HepG2 (cell line): ENCODE data around the gene ARFGAP2. TPM values are rescaled to one million over a fixed set of nuclear protein-coding genes. Genes with fewer than 3 reads are reported as not detected.
A peak's percentile ranks its signal among the peaks of the same experiment; 100 is the strongest.

ENCODE experiments used
- ARID4A ChIP-seq: sonication (generic); formaldehyde crosslinking; IDR thresholded peaks from 2 replicates; pipeline ENCODE4 v1.5.0; 2020; ENCODE audit warnings: mild to moderate bottlenecking, missing genetic modification reagents, borderline replicate concordance
- CEBPG ChIP-seq: IDR thresholded peaks from 2 replicates; pipeline ENCODE4 v1.6.1; 2016
- KDM1A ChIP-seq: IDR thresholded peaks from 2 replicates; pipeline ENCODE4 v1.6.1; 2016; ENCODE audit warnings: missing compliant biosample characterization
- LRRFIP1 ChIP-seq: sonication (generic); formaldehyde crosslinking; conservative IDR thresholded peaks from 2 replicates; pipeline ENCODE4 v1.4.0; 2020; ENCODE audit warnings: missing genetic modification reagents
- MLX ChIP-seq: IDR thresholded peaks from 2 replicates; pipeline ENCODE4 v1.6.1; 2016
- MTA3 ChIP-seq: sonication (generic); formaldehyde crosslinking; IDR thresholded peaks from 2 replicates; pipeline ENCODE4 v1.4.0; 2020; ENCODE audit warnings: missing genetic modification reagents
- MXD4 ChIP-seq: IDR thresholded peaks from 2 replicates; pipeline ENCODE4 v1.6.1; 2016; ENCODE audit warnings: mild to moderate bottlenecking, missing biosample characterization, missing genetic modification reagents
- NFE2L1 ChIP-seq: sonication (generic); formaldehyde crosslinking; IDR thresholded peaks from 2 replicates; pipeline ENCODE4 v1.4.0; 2020; ENCODE audit warnings: missing genetic modification reagents, mild to moderate bottlenecking, borderline replicate concordance
- NR0B2 ChIP-seq: sonication (generic); formaldehyde crosslinking; IDR thresholded peaks from 2 replicates; pipeline ENCODE4 v1.4.0; 2020; ENCODE audit warnings: mild to moderate bottlenecking, missing genetic modification reagents
- POGZ ChIP-seq: sonication (generic); formaldehyde crosslinking; IDR thresholded peaks from 2 replicates; pipeline ENCODE4 v1.4.0; 2020; ENCODE audit warnings: mild to moderate bottlenecking, missing genetic modification reagents
- POLR2A ChIP-seq, 2 experiments: IDR thresholded peaks; 2 replicates each; pipeline ENCODE4 v1.6.1; 2011; ENCODE audit warnings: low read depth in 2 of 2, low read length in 2 of 2, mild to moderate bottlenecking in 1 of 2, moderate library complexity in 1 of 2; ENCODE audit not compliant: insufficient read depth in 1 of 2
- PPARG ChIP-seq: conservative IDR thresholded peaks from 2 replicates; pipeline ENCODE4 v1.6.1; 2016; ENCODE audit warnings: missing biosample characterization, missing genetic modification reagents
- TBP ChIP-seq: sonication (generic); formaldehyde crosslinking; IDR thresholded peaks from 2 replicates; pipeline ENCODE4 v1.5.0; 2020; ENCODE audit warnings: missing genetic modification reagents
- ZNF207 ChIP-seq: fragments of 450-650 bp; IDR thresholded peaks from 2 replicates; pipeline ENCODE4 v1.6.1; 2016; ENCODE audit warnings: antibody characterized with exemption, borderline replicate concordance
- ZNF382 ChIP-seq: sonication (generic); formaldehyde crosslinking; IDR thresholded peaks from 2 replicates; pipeline ENCODE4 v1.5.0; 2020; ENCODE audit warnings: missing genetic modification reagents, mild to moderate bottlenecking, borderline replicate concordance
- ZNF431 ChIP-seq: sonication (generic); formaldehyde crosslinking; IDR thresholded peaks from 2 replicates; pipeline ENCODE4 v1.9.0; 2022; ENCODE audit warnings: missing genetic modification reagents, low read depth, mild to moderate bottlenecking, borderline replicate concordance
- ZNF629 ChIP-seq: sonication (generic); formaldehyde crosslinking; conservative IDR thresholded peaks from 2 replicates; pipeline ENCODE4 v1.5.0; 2020; ENCODE audit warnings: missing genetic modification reagents
- ZNF644 ChIP-seq: IDR thresholded peaks from 2 replicates; pipeline ENCODE4 v1.6.1; 2016; ENCODE audit warnings: low read depth
- ZNF720 ChIP-seq: sonication (generic); formaldehyde crosslinking; IDR thresholded peaks from 2 replicates; pipeline ENCODE4 v1.4.0; 2020; ENCODE audit warnings: missing genetic modification reagents
- ZNF749 ChIP-seq: sonication (generic); formaldehyde crosslinking; IDR thresholded peaks from 2 replicates; pipeline ENCODE4 v1.8.0; 2022; ENCODE audit warnings: mild to moderate bottlenecking, missing genetic modification reagents, moderate library complexity, borderline replicate concordance
- ZNF879 ChIP-seq: sonication (generic); formaldehyde crosslinking; IDR thresholded peaks from 2 replicates; pipeline ENCODE4 v1.8.1; 2023; ENCODE audit warnings: missing genetic modification reagents
- ZSCAN12 ChIP-seq: sonication (generic); formaldehyde crosslinking; IDR thresholded peaks from 2 replicates; pipeline ENCODE4 v1.9.0; 2021; ENCODE audit warnings: mild to moderate bottlenecking, missing genetic modification reagents
- ZSCAN29 ChIP-seq: sonication (generic); formaldehyde crosslinking; conservative IDR thresholded peaks from 2 replicates; pipeline ENCODE4 v1.4.0; 2020; ENCODE audit warnings: mild to moderate bottlenecking, missing genetic modification reagents
- polyA plus RNA-seq, 8 experiments: library from polyadenylated mRNA; depleted of rRNA in 3 of 8; stranded (reverse) in 7 of 8; unstranded in 1 of 8; fragments of >200 nt; fragmentation: Illumina TruSeq in 4 of 8; extraction: Trizol in 4 of 8; gene quantifications; 2 replicates each; pipeline versions ENCODE4 v1.2.1 to v1.2.3, GENCODE V29; 2011 to 2016; ENCODE audit warnings: low read depth in 4 of 8, missing spikeins in 1 of 8, mixed read lengths in 1 of 8; ENCODE audit not compliant: insufficient read depth in 1 of 8
- total RNA-seq, 5 experiments: library from RNA; depleted of rRNA; stranded (reverse); fragments of >200 nt; fragmentation: Illumina TruSeq; extraction: Trizol; gene quantifications; 2 replicates each; pipeline ENCODE4 v1.2.3, GENCODE V29; 2016; ENCODE audit warnings: low read depth in 1 of 5

Gene ARFGAP2
- total and polyA plus RNA-seq, 2 of the 13 experiments (the other 11 are each of a cell fraction or from before 2014, with no cell fraction given), result 32.3 to 75.3 TPM

GRCh38 chr11:47176328-47177228 lies at the start of gene ARFGAP2 (continued):
- TF ChIP-seq ZNF629 (CRISPR knock-in tag) (no peak; the same call in 1 of the 2 replicates), ARID4A (peak; percentile 71; the same call in 1 of the 2 replicates), ZNF644 (CRISPR knock-in tag) (no peak), MXD4 (no peak; the same call in 1 of the 2 replicates), POGZ (CRISPR knock-in tag) (peak; percentile 50; the same call in 1 of the 2 replicates), ZNF431 (CRISPR knock-in tag) (no peak), POLR2A (IDR thresholded peaks at IDR 0.05; ENCODE audit: insufficient read depth in 1 of 2, low read depth in 2 of 2, low read length in 2 of 2) (peak in 1 of 2 experiments; percentile 54; a peak in 1 of 4 replicates), ZSCAN29 (CRISPR knock-in tag) (0 out of 2 replicates have a peak, but pooled peaks have one; percentile 53), ZNF749 (CRISPR knock-in tag) (0 out of 2 replicates have a peak, but pooled peaks have one; percentile 44), CEBPG (CRISPR knock-in tag) (no peak), ZNF720 (CRISPR knock-in tag) (no peak), NR0B2 (CRISPR knock-in tag) (no peak), PPARG (CRISPR knock-in tag) (peak; percentile 55; the same call in 1 of the 2 replicates), TBP (no peak), ZNF382 (no peak), ZNF879 (CRISPR knock-in tag) (peak; percentile 4; the same call in 1 of the 2 replicates), KDM1A (CRISPR knock-in tag) (no peak), LRRFIP1 (no peak), MLX (CRISPR knock-in tag) (no peak), ZNF207 (no peak), NFE2L1 (CRISPR knock-in tag) (no peak), MTA3 (CRISPR knock-in tag) (no peak), ZSCAN12 (CRISPR knock-in tag) (no peak)
